GM12878 (cell line): Measurements from ENCODE around the gene SPIB. TPM values are rescaled to one million over a fixed set of nuclear protein-coding genes. Genes with fewer than 3 reads are reported as not detected.

Experiments used
- CBX3 ChIP-seq: fragments of 200-600 bp; sonication (generic); IDR thresholded peaks from 2 replicates; pipeline ENCODE4 v1.6.1; 2016; ENCODE audit warnings: low read depth, borderline replicate concordance
- FOXM1 ChIP-seq: IDR thresholded peaks from 2 replicates; pipeline ENCODE4 v1.6.1; 2012; ENCODE audit warnings: low read depth, mild to moderate bottlenecking, inconsistent platforms, low read length, moderate library complexity
- IKZF1 ChIP-seq: fragments of 450-650 bp; conservative IDR thresholded peaks from 2 replicates; pipeline ENCODE4 v1.6.1; 2017; ENCODE audit warnings: antibody characterized with exemption, mild to moderate bottlenecking
- MYB ChIP-seq: fragments of 150-350 bp; IDR thresholded peaks from 2 replicates; pipeline ENCODE4 v1.6.1; 2014; ENCODE audit warnings: mild to moderate bottlenecking, low read depth, low read length, borderline replicate concordance
- RCOR1 ChIP-seq: conservative IDR thresholded peaks from 2 replicates; pipeline ENCODE4 v1.6.1; 2012; ENCODE audit warnings: low read depth, low read length, improper control_type of control experiment
- SUPT20H ChIP-seq: IDR thresholded peaks from 2 replicates; pipeline ENCODE4 v1.6.1; 2011; ENCODE audit warnings: low read depth, mild to moderate bottlenecking, low read length, moderate library complexity, borderline replicate concordance; ENCODE audit not compliant: control insufficient read depth
- TBL1XR1 ChIP-seq: IDR thresholded peaks from 2 replicates; pipeline ENCODE4 v1.6.1; 2012; ENCODE audit warnings: low read depth, low read length, improper control_type of control experiment
- TCF12 ChIP-seq: IDR thresholded peaks from 2 replicates; pipeline ENCODE4 v1.6.1; 2011; ENCODE audit warnings: low read depth, mild to moderate bottlenecking, low read length
- polyA plus RNA-seq, 11 experiments: library from polyadenylated mRNA; depleted of rRNA in 4 of 11; unstranded in 6 of 11; stranded (reverse) in 5 of 11; fragments of >200 nt; fragmentation: Nextera tagmentation in 4 of 11; fragmentation: Illumina TruSeq in 1 of 11; extraction: Ambion mirVana in 4 of 11; extraction: Trizol in 1 of 11; gene quantifications; 1 replicate in 1 of 11; 2 replicates in 10 of 11; pipeline versions ENCODE4 v1.2.1 to v1.2.3, GENCODE V29; 2011 to 2016; ENCODE audit warnings: inconsistent platforms in 2 of 11, missing spikeins in 2 of 11, low read depth in 1 of 11
- total RNA-seq, 4 experiments: library from RNA; depleted of rRNA in 3 of 4; stranded (reverse); fragments of >200 nt in 3 of 4; fragmentation: Illumina TruSeq in 1 of 4; extraction: Trizol in 1 of 4; gene quantifications; 2 replicates each; pipeline versions ENCODE4 v1.2.1 to v1.2.3, GENCODE V29; 2013 to 2021
- TF ChIP-seq, protein P1 (sequence below): fragments of 150-350 bp; IDR thresholded peaks from 2 replicates; pipeline ENCODE4 v1.6.1; 2016; ENCODE audit warnings: low read depth, low read length
- TF ChIP-seq, protein P2 (sequence below): IDR thresholded peaks from 2 replicates; pipeline ENCODE4 v1.6.1; 2011; ENCODE audit warnings: low read depth, low read length, improper control_type of control experiment, borderline replicate concordance
- TF ChIP-seq, protein P3 (sequence below): IDR thresholded peaks from 2 replicates; pipeline ENCODE4 v1.6.1; 2011; ENCODE audit warnings: borderline replicate concordance, low read depth, mild to moderate bottlenecking, moderate library complexity, low read length; ENCODE audit not compliant: insufficient read depth, poor library complexity, severe bottlenecking
- TF ChIP-seq, protein P4 (sequence below): fragments of 450-650 bp; formaldehyde crosslinking; IDR thresholded peaks from 2 replicates; pipeline ENCODE4 v1.4.0; 2022; ENCODE audit warnings: mild to moderate bottlenecking, moderate library complexity
- TF ChIP-seq, protein P5 (sequence below): IDR thresholded peaks from 2 replicates; pipeline ENCODE4 v1.6.1; 2012; ENCODE audit warnings: improper control_type of control experiment, low read depth, low read length; ENCODE audit not compliant: insufficient replicate concordance

The SPIB gene
- total and polyA plus RNA-seq, 10 of the 15 experiments (the other 5 are each of a cell fraction or from before 2014, with no cell fraction given): 3.5 to 123 (median 56.0) TPM

- TF ChIP-seq, protein P1, sequence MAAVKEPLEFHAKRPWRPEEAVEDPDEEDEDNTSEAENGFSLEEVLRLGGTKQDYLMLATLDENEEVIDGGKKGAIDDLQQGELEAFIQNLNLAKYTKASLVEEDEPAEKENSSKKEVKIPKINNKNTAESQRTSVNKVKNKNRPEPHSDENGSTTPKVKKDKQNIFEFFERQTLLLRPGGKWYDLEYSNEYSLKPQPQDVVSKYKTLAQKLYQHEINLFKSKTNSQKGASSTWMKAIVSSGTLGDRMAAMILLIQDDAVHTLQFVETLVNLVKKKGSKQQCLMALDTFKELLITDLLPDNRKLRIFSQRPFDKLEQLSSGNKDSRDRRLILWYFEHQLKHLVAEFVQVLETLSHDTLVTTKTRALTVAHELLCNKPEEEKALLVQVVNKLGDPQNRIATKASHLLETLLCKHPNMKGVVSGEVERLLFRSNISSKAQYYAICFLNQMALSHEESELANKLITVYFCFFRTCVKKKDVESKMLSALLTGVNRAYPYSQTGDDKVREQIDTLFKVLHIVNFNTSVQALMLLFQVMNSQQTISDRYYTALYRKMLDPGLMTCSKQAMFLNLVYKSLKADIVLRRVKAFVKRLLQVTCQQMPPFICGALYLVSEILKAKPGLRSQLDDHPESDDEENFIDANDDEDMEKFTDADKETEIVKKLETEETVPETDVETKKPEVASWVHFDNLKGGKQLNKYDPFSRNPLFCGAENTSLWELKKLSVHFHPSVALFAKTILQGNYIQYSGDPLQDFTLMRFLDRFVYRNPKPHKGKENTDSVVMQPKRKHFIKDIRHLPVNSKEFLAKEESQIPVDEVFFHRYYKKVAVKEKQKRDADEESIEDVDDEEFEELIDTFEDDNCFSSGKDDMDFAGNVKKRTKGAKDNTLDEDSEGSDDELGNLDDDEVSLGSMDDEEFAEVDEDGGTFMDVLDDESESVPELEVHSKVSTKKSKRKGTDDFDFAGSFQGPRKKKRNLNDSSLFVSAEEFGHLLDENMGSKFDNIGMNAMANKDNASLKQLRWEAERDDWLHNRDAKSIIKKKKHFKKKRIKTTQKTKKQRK: 0 out of 2 replicates have a peak, but pooled peaks have one; percentile 26
- TF ChIP-seq, protein P2, sequence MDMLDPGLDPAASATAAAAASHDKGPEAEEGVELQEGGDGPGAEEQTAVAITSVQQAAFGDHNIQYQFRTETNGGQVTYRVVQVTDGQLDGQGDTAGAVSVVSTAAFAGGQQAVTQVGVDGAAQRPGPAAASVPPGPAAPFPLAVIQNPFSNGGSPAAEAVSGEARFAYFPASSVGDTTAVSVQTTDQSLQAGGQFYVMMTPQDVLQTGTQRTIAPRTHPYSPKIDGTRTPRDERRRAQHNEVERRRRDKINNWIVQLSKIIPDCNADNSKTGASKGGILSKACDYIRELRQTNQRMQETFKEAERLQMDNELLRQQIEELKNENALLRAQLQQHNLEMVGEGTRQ: no peak
- TF ChIP-seq, protein P3, sequence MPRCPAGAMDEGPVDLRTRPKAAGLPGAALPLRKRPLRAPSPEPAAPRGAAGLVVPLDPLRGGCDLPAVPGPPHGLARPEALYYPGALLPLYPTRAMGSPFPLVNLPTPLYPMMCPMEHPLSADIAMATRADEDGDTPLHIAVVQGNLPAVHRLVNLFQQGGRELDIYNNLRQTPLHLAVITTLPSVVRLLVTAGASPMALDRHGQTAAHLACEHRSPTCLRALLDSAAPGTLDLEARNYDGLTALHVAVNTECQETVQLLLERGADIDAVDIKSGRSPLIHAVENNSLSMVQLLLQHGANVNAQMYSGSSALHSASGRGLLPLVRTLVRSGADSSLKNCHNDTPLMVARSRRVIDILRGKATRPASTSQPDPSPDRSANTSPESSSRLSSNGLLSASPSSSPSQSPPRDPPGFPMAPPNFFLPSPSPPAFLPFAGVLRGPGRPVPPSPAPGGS: no peak
- TF ChIP-seq, protein P4, sequence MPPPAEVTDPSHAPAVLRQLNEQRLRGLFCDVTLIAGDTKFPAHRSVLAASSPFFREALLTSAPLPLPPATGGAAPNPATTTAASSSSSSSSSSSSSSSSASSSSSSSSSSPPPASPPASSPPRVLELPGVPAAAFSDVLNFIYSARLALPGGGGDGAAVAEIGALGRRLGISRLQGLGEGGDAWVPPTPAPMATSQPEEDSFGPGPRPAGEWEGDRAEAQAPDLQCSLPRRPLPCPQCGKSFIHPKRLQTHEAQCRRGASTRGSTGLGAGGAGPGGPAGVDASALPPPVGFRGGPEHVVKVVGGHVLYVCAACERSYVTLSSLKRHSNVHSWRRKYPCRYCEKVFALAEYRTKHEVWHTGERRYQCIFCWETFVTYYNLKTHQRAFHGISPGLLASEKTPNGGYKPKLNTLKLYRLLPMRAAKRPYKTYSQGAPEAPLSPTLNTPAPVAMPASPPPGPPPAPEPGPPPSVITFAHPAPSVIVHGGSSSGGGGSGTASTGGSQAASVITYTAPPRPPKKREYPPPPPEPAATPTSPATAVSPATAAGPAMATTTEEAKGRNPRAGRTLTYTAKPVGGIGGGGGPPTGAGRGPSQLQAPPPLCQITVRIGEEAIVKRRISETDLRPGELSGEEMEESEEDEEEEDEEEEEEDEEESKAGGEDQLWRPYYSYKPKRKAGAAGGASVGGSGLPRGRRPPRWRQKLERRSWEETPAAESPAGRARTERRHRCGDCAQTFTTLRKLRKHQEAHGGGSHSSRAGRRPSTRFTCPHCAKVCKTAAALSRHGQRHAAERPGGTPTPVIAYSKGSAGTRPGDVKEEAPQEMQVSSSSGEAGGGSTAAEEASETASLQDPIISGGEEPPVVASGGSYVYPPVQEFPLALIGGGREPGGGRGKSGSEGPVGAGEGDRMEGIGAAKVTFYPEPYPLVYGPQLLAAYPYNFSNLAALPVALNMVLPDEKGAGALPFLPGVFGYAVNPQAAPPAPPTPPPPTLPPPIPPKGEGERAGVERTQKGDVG: no peak
- TF ChIP-seq TBL1XR1: peak; percentile 76
- TF ChIP-seq, protein P5, sequence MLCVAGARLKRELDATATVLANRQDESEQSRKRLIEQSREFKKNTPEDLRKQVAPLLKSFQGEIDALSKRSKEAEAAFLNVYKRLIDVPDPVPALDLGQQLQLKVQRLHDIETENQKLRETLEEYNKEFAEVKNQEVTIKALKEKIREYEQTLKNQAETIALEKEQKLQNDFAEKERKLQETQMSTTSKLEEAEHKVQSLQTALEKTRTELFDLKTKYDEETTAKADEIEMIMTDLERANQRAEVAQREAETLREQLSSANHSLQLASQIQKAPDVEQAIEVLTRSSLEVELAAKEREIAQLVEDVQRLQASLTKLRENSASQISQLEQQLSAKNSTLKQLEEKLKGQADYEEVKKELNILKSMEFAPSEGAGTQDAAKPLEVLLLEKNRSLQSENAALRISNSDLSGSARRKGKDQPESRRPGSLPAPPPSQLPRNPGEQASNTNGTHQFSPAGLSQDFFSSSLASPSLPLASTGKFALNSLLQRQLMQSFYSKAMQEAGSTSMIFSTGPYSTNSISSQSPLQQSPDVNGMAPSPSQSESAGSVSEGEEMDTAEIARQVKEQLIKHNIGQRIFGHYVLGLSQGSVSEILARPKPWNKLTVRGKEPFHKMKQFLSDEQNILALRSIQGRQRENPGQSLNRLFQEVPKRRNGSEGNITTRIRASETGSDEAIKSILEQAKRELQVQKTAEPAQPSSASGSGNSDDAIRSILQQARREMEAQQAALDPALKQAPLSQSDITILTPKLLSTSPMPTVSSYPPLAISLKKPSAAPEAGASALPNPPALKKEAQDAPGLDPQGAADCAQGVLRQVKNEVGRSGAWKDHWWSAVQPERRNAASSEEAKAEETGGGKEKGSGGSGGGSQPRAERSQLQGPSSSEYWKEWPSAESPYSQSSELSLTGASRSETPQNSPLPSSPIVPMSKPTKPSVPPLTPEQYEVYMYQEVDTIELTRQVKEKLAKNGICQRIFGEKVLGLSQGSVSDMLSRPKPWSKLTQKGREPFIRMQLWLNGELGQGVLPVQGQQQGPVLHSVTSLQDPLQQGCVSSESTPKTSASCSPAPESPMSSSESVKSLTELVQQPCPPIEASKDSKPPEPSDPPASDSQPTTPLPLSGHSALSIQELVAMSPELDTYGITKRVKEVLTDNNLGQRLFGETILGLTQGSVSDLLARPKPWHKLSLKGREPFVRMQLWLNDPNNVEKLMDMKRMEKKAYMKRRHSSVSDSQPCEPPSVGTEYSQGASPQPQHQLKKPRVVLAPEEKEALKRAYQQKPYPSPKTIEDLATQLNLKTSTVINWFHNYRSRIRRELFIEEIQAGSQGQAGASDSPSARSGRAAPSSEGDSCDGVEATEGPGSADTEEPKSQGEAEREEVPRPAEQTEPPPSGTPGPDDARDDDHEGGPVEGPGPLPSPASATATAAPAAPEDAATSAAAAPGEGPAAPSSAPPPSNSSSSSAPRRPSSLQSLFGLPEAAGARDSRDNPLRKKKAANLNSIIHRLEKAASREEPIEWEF: no peak
- no peak for TF ChIP-seq MYB
- peak; percentile 88 for TF ChIP-seq IKZF1
- TF ChIP-seq SUPT20H: no peak
- no peak for TF ChIP-seq CBX3
- TF ChIP-seq RCOR1: peak; percentile 91; the same call in 1 of the 2 replicates
- peak; percentile 61; the same call in 1 of the 2 replicates for TF ChIP-seq TCF12
- no peak for TF ChIP-seq FOXM1
Measured at GRCh38 chr19:50376166-50377050, 42.3 kb upstream of the SPIB start, which contains the start of gene NR1H2 (continued).
